H1 (cell line): ENCODE data around the gene UNC13D. TPM values are rescaled to one million over a fixed set of nuclear protein-coding genes. Genes with fewer than 3 reads are reported as not detected.

ENCODE experiments used
- CHD2 ChIP-seq: IDR thresholded peaks from 2 replicates; pipeline ENCODE4 v1.6.1; 2012; ENCODE audit warnings: low read length, improper control_type of control experiment
- EZH2 ChIP-seq: fragments of 200-600 bp; sonication (generic); IDR thresholded peaks from 2 replicates; pipeline ENCODE4 v1.7.1; 2012; ENCODE audit warnings: low read depth, mild to moderate bottlenecking, moderate library complexity, low read length, inconsistent platforms; ENCODE audit not compliant: severe bottlenecking
- POLR2AphosphoS5 ChIP-seq: IDR thresholded peaks from 2 replicates; pipeline ENCODE4 v1.6.1; 2011; ENCODE audit warnings: low read depth, low read length
- TCF12 ChIP-seq: IDR thresholded peaks from 2 replicates; pipeline ENCODE4 v1.6.1; 2011; ENCODE audit warnings: low read depth, mild to moderate bottlenecking, low read length
- polyA plus RNA-seq, 7 experiments: library from polyadenylated mRNA; depleted of rRNA in 3 of 7; stranded (reverse) in 5 of 7; unstranded in 2 of 7; fragments of >200 nt in 5 of 7; fragments of 200-250 nt in 2 of 7; gene quantifications; 1 replicate in 5 of 7; 2 replicates in 1 of 7; 4 replicates in 1 of 7; pipeline versions ENCODE4 v1.2.1 to v1.2.3, GENCODE V29; 2011 to 2013; ENCODE audit warnings: missing spikeins in 2 of 7, mixed read lengths in 2 of 7
- total RNA-seq: library from RNA; stranded (reverse); fragmentation: NEBNext Ultra II Directional; extraction: Animal tissue kit (Norgen Biotek cat#: 25700); gene quantifications from 2 replicates; pipeline ENCODE4 v1.2.1, GENCODE V29; 2021
- TF ChIP-seq, protein P1 (sequence below): IDR thresholded peaks from 2 replicates; pipeline ENCODE4 v1.6.1; 2012; ENCODE audit warnings: low read length, inconsistent platforms

UNC13D gene
- total and polyA plus RNA-seq, 2 of the 8 experiments (the other 6 are each of a cell fraction or from before 2014, with no cell fraction given): 3.6 to 8.4 TPM

DNA sequence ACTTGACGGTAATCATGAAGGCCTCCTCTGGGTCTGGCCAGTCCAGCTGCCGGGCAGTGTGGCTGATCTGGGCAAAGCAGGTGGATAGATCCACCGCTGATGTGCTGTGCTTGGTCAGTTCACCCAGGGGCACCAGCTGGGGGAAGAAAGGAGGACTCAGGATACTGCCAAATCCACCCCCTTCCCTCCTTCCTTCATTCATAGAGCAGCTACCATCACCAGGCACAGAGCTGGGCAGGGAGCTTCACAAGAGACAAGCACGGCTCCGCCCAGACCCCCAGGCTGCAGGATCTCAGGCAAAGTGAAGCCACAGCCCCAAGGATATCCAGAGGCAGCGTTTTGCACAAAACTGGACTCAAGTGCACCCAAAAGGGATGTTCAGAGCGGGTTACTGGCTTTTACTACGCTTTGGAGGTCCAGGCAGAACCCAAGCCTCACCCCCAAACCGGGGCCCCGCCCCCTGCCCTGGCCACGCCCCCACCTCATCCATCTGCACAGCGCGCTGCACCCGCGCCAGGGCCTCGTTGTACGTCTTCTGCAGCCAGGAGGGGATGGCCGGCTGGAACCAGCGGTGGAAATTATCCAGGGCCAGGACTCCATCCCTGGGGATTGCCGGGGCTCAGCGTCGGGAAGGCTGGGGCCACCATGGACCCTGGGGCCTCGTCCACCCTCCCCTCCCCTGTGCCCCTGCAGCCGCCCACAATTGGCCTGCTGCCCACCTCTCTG lies 9.1 kb downstream of the UNC13D start (continued):
- no peak for TF ChIP-seq CHD2
- no peak for TF ChIP-seq EZH2
- no peak for TF ChIP-seq POLR2AphosphoS5
- TF ChIP-seq, protein P1, sequence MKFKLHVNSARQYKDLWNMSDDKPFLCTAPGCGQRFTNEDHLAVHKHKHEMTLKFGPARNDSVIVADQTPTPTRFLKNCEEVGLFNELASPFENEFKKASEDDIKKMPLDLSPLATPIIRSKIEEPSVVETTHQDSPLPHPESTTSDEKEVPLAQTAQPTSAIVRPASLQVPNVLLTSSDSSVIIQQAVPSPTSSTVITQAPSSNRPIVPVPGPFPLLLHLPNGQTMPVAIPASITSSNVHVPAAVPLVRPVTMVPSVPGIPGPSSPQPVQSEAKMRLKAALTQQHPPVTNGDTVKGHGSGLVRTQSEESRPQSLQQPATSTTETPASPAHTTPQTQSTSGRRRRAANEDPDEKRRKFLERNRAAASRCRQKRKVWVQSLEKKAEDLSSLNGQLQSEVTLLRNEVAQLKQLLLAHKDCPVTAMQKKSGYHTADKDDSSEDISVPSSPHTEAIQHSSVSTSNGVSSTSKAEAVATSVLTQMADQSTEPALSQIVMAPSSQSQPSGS: no peak
- TF ChIP-seq TCF12: no peak
